Spleen (tissue), 7 donors: ENCODE measurements around the gene SRGAP3.

Source experiments
- CTCF ChIP-seq, 11 experiments: fragments of 200-600 bp in 7 of 11; fragments of 450-650 bp in 4 of 11; sonication (generic) in 4 of 11; IDR thresholded peaks in 8 of 11; conservative IDR thresholded peaks in 3 of 11; 1 replicate in 7 of 11; 2 replicates in 4 of 11; pipeline versions ENCODE4 v1.4.0 to v1.8.0; 2016 to 2021; ENCODE audit warnings: antibody characterized with exemption in 11 of 11, inconsistent platforms in 4 of 11, mild to moderate bottlenecking in 1 of 11
- POLR2A ChIP-seq, 3 donors: fragments of 450-650 bp; IDR thresholded peaks; one replicate each; pipeline ENCODE4 v1.5.1; 2017; ENCODE audit warnings: antibody characterized with exemption in 3 of 3, mild to moderate bottlenecking in 1 of 3
- POLR2AphosphoS5 ChIP-seq, 3 donors: sonication (generic); formaldehyde crosslinking; IDR thresholded peaks; one replicate each; pipeline ENCODE4 v1.5.1; 2017; ENCODE audit warnings: antibody characterized with exemption in 3 of 3
- donor health status: DM: no; HTN: no; CAD: no; lungs with moderate emphysema.
- donor health status: DM: no; HTN: no; CAD: no.
- donor health status: DM: no; HTN: no; CAD: no.

- TF ChIP-seq CTCF (IDR thresholded peaks at IDR 0.05 in 8 of 11, conservative IDR thresholded peaks at IDR 0.05 in 3 of 11) = no peak
- TF ChIP-seq POLR2A (IDR thresholded peaks at IDR 0.05) = no peak
- TF ChIP-seq POLR2AphosphoS5 (IDR thresholded peaks at IDR 0.05) = no peak
Measured at GRCh38 chr3:9056581-9056980, 192.9 kb downstream of the SRGAP3 start.
